HT1080 (cell line): Measurements from ENCODE around the gene CCDC57. TPM values are rescaled to one million over a fixed set of nuclear protein-coding genes. Genes with fewer than 3 reads are reported as not detected.

Experiments
- DNase-seq: peaks from one replicate; pipeline ENCODE4 v3.0.0-alpha.2; 2015; ENCODE audit warnings: low read depth
- total RNA-seq: library from RNA; depleted of rRNA; stranded (reverse); fragments of >200 nt; shearing (Covaris generic); gene quantifications from 2 replicates; pipeline ENCODE4 v1.2.3, GENCODE V29; 2014

Gene CCDC57
- total RNA-seq, 1 experiment from 2014 or later: 12.9 TPM

GRCh38 chr17:82064433-82065192 is 148.0 kb downstream of the CCDC57 start:
- no peak for DNase-seq

- DNase-seq: no peak
Observed at GRCh38 chr17:82063424-82064415, 148.9 kb downstream of the CCDC57 start.

GRCh38 chr17:82062984-82063368 is 149.7 kb downstream of the CCDC57 start:
- no peak for DNase-seq

- DNase-seq: no peak
Observed at GRCh38 chr17:82062076-82062983, 150.3 kb downstream of the CCDC57 start.

GRCh38 chr17:82061047-82061925 is 151.4 kb downstream of the CCDC57 start:
- no peak for DNase-seq

GRCh38 chr17:82060614-82061013 is 152.0 kb downstream of the CCDC57 start:
- DNase-seq: no peak

GRCh38 chr17:82060001-82060380 is 152.7 kb downstream of the CCDC57 start:
- DNase-seq: no peak

GRCh38 chr17:82059272-82060000 is 153.2 kb downstream of the CCDC57 start:
- no peak for DNase-seq

GRCh38 chr17:82058855-82059249 is 153.8 kb downstream of the CCDC57 start:
- no peak for DNase-seq

- DNase-seq: no peak
Observed at GRCh38 chr17:82058230-82058854, 154.3 kb downstream of the CCDC57 start.

GRCh38 chr17:82056729-82057621 is 155.7 kb downstream of the CCDC57 start:
- DNase-seq: no peak

GRCh38 chr17:82055965-82056728 is 156.5 kb downstream of the CCDC57 start:
- no peak for DNase-seq

- no peak for DNase-seq
Observed at GRCh38 chr17:82055023-82055964, 157.3 kb downstream of the CCDC57 start.

GRCh38 chr17:82054351-82055022 is 158.2 kb downstream of the CCDC57 start:
- DNase-seq: no peak

GRCh38 chr17:82053556-82054263 is 158.9 kb downstream of the CCDC57 start:
- no peak for DNase-seq
